ENCODE data around the gene ARHGAP44. TPM values are rescaled to one million over a fixed set of nuclear protein-coding genes. Genes with fewer than 3 reads are reported as not detected.

The ARHGAP44 gene
- total and polyA plus RNA-seq, 2 experiments from 2014 or later: 4.6 to 5.4 TPM

GRCh38 chr17:12773153-12773552 is 16.1 kb upstream of the ARHGAP44 start:
- DNase-seq (ENCODE audit: low spot score): no peak
- H3K9me2 ChIP-seq (replicated peaks; ENCODE audit: insufficient read depth): no peaks in the 10 kb centered on the region
- no peak overlapping the region for H3K27ac ChIP-seq
- 92% methylated on average over 1 of the region's 1 CpG for WGBS (ENCODE audit: low lambda C conversion rate, missing lambda C conversion rate)
- no peaks in the 10 kb centered on the region for H3K9me3 ChIP-seq (ENCODE audit: low read depth)
- H3K4me2 ChIP-seq: no peak overlapping the region
- TF ChIP-seq EZH2 (IDR thresholded peaks at IDR 0.05; ENCODE audit: borderline replicate concordance) (no peak), EZH2phosphoT487 (IDR thresholded peaks at IDR 0.05; ENCODE audit: low read depth, severe bottlenecking, unreplicated experiment) (no peak), CTCF (IDR thresholded peaks at IDR 0.05; ENCODE audit: poor library complexity) (no peak)
- no peak overlapping the region for H3K4me3 ChIP-seq
- no peak overlapping the region for H2AFZ ChIP-seq
- H3K27me3 ChIP-seq: peaks cover 6% of the 10 kb centered on the region
- H4K20me1 ChIP-seq (ENCODE audit: insufficient read depth, poor library complexity, severe bottlenecking): no peaks in the 10 kb centered on the region
- no peaks in the 10 kb centered on the region for H3K4me1 ChIP-seq (ENCODE audit: insufficient read depth)
- no peaks in the 10 kb centered on the region for H3K36me3 ChIP-seq (replicated peaks; ENCODE audit: insufficient read depth, low read depth)
- no peaks in the 10 kb centered on the region for H3K79me2 ChIP-seq

GRCh38 chr17:12789075-12789480 is 220 bp upstream of the ARHGAP44 start:
- Histone ChIP-seq H3K27ac (no peak overlapping the region), H4K20me1 (ENCODE audit: insufficient read depth, poor library complexity, severe bottlenecking) (no peaks in the 10 kb centered on the region), H3K4me1 (ENCODE audit: insufficient read depth) (peaks cover 8% of the 10 kb centered on the region), H3K79me2 (peaks cover 15% of the 10 kb centered on the region), H3K4me2 (peak overlapping the region; percentile 96), H3K9me2 (replicated peaks; ENCODE audit: insufficient read depth) (no peaks in the 10 kb centered on the region), H3K4me3 (peak overlapping the region; percentile 91), H3K27me3 (peaks cover 13% of the 10 kb centered on the region), H3K9me3 (ENCODE audit: low read depth) (no peaks in the 10 kb centered on the region), H3K36me3 (replicated peaks; ENCODE audit: insufficient read depth, low read depth) (no peaks in the 10 kb centered on the region), H2AFZ (peak overlapping the region; percentile 89)
- TF ChIP-seq EZH2phosphoT487 (IDR thresholded peaks at IDR 0.05; ENCODE audit: low read depth, severe bottlenecking, unreplicated experiment) (no peak), CTCF (IDR thresholded peaks at IDR 0.05; ENCODE audit: poor library complexity) (no peak), EZH2 (IDR thresholded peaks at IDR 0.05; ENCODE audit: borderline replicate concordance) (no peak)
- 2% methylated on average over 16 of the region's 16 CpGs for WGBS (ENCODE audit: low lambda C conversion rate, missing lambda C conversion rate)
- no peak for DNase-seq (ENCODE audit: low spot score)

- Histone ChIP-seq H3K79me2 (peaks cover 15% of the 10 kb centered on the region), H3K27me3 (peaks cover 9% of the 10 kb centered on the region), H3K9me3 (ENCODE audit: low read depth) (no peaks in the 10 kb centered on the region), H3K36me3 (replicated peaks; ENCODE audit: insufficient read depth, low read depth) (no peaks in the 10 kb centered on the region), H3K9me2 (replicated peaks; ENCODE audit: insufficient read depth) (no peaks in the 10 kb centered on the region), H3K27ac (peak overlapping the region; percentile 31), H4K20me1 (ENCODE audit: insufficient read depth, poor library complexity, severe bottlenecking) (no peaks in the 10 kb centered on the region), H3K4me3 (peak overlapping the region; percentile 91), H2AFZ (peak overlapping the region; percentile 89), H3K4me1 (ENCODE audit: insufficient read depth) (peaks cover 8% of the 10 kb centered on the region), H3K4me2 (peak overlapping the region; percentile 96)
- DNase-seq (ENCODE audit: low spot score): no peak
- 8% methylated on average over 27 of the region's 27 CpGs for WGBS (ENCODE audit: low lambda C conversion rate, missing lambda C conversion rate)
- TF ChIP-seq EZH2 (IDR thresholded peaks at IDR 0.05; ENCODE audit: borderline replicate concordance) (no peak), CTCF (IDR thresholded peaks at IDR 0.05; ENCODE audit: poor library complexity) (no peak)
These were observed 1.2 kb downstream of the ARHGAP44 start for GRCh38 chr17:12790249-12791106.
